H9 (cell line): ENCODE results near the gene LTBP2. TPM values are rescaled to one million over a fixed set of nuclear protein-coding genes. Genes with fewer than 3 reads are reported as not detected.
A peak's percentile ranks its signal among the peaks of the same experiment; 100 is the strongest.

ENCODE experiments used
- DNase-seq: peaks from one replicate; pipeline ENCODE4 v3.0.0-alpha.2; 2017
- H2AFZ ChIP-seq: one replicate; pipeline ENCODE4 v1.6.1; 2013; ENCODE audit warnings: mild to moderate bottlenecking, low read length, control low read depth, moderate library complexity
- H2AK5ac ChIP-seq: 2 replicates; pipeline ENCODE4 v1.6.1; 2013; ENCODE audit warnings: low read length, control low read depth, mixed read lengths; ENCODE audit not compliant: insufficient read length
- H2BK120ac ChIP-seq: one replicate; pipeline ENCODE4 v1.6.1; 2013; ENCODE audit warnings: low read depth, mild to moderate bottlenecking, low read length, control low read depth, inconsistent platforms; ENCODE audit not compliant: poor library complexity, severe bottlenecking
- H2BK12ac ChIP-seq: 2 replicates; pipeline ENCODE4 v1.6.1; 2013; ENCODE audit warnings: low read length, control low read depth, mixed read lengths, low read depth; ENCODE audit not compliant: insufficient read length
- H2BK15ac ChIP-seq: 2 replicates; pipeline ENCODE4 v1.6.1; 2013; ENCODE audit warnings: low read depth, low read length, control low read depth
- H2BK20ac ChIP-seq: one replicate; pipeline ENCODE4 v1.6.1; 2013; ENCODE audit warnings: low read depth, mild to moderate bottlenecking, low read length, control low read depth, inconsistent platforms; ENCODE audit not compliant: poor library complexity, severe bottlenecking
- H2BK5ac ChIP-seq: 2 replicates; pipeline ENCODE4 v1.6.1; 2013; ENCODE audit warnings: low read length, control low read depth, mixed read lengths; ENCODE audit not compliant: insufficient read length
- H3K14ac ChIP-seq: 2 replicates; pipeline ENCODE4 v1.6.1; 2013; ENCODE audit warnings: low read length, control low read depth; ENCODE audit not compliant: insufficient read depth
- H3K18ac ChIP-seq: 2 replicates; pipeline ENCODE4 v1.6.1; 2013; ENCODE audit warnings: low read depth, mild to moderate bottlenecking, mixed read lengths, low read length, control low read depth; ENCODE audit not compliant: insufficient read length
- H3K23ac ChIP-seq: 2 replicates; pipeline ENCODE4 v1.6.1; 2013; ENCODE audit warnings: low read length, control low read depth, mixed read lengths, low read depth; ENCODE audit not compliant: insufficient read length
- H3K23me2 ChIP-seq: 2 replicates; pipeline ENCODE4 v1.6.1; 2013; ENCODE audit warnings: low read depth, mild to moderate bottlenecking, mixed read lengths, low read length, control low read depth; ENCODE audit not compliant: insufficient read length, poor library complexity, severe bottlenecking
- H3K27ac ChIP-seq: 2 replicates; pipeline ENCODE4 v1.5.1; 2013; ENCODE audit warnings: low read length, control low read depth, mixed read lengths, low read depth; ENCODE audit not compliant: insufficient read length
- H3K27me3 ChIP-seq: 2 replicates; pipeline ENCODE4 v1.6.1; 2013; ENCODE audit warnings: low read length, control low read depth, inconsistent platforms; ENCODE audit not compliant: insufficient read depth
- H3K4ac ChIP-seq: 2 replicates; pipeline ENCODE4 v1.6.1; 2013; ENCODE audit warnings: low read depth, mild to moderate bottlenecking, control low read depth, inconsistent platforms, low read length, moderate library complexity
- H3K4me1 ChIP-seq: 2 replicates; pipeline ENCODE4 v1.6.1; 2013; ENCODE audit warnings: low read length, control low read depth, inconsistent platforms; ENCODE audit not compliant: insufficient read depth
- H3K4me2 ChIP-seq: 2 replicates; pipeline ENCODE4 v1.6.1; 2013; ENCODE audit warnings: low read length, control low read depth, mixed read lengths; ENCODE audit not compliant: insufficient read length, insufficient read depth
- H3K56ac ChIP-seq: 2 replicates; pipeline ENCODE4 v1.6.1; 2013; ENCODE audit warnings: low read depth, mild to moderate bottlenecking, mixed read lengths, low read length, control low read depth; ENCODE audit not compliant: insufficient read length
- H3K79me1 ChIP-seq: 2 replicates; pipeline ENCODE4 v1.6.1; 2013; ENCODE audit warnings: low read depth, mild to moderate bottlenecking, moderate library complexity, low read length, control low read depth, inconsistent platforms; ENCODE audit not compliant: insufficient read depth, poor library complexity, severe bottlenecking
- H3K79me2 ChIP-seq: 2 replicates; pipeline ENCODE4 v1.6.1; 2013; ENCODE audit warnings: low read length, control low read depth, inconsistent platforms; ENCODE audit not compliant: insufficient read depth
- H3K9ac ChIP-seq: 2 replicates; pipeline ENCODE4 v1.6.1; 2013; ENCODE audit warnings: low read length, control low read depth, mixed read lengths; ENCODE audit not compliant: insufficient read length; ENCODE audit errors: extremely low read depth
- H3K9me3 ChIP-seq: one replicate; pipeline ENCODE4 v1.6.1; 2013; ENCODE audit warnings: low read depth, low read length, inconsistent platforms; ENCODE audit not compliant: control insufficient read depth
- H3T11ph ChIP-seq: one replicate; pipeline ENCODE4 v1.6.1; 2013; ENCODE audit warnings: mild to moderate bottlenecking, low read length, control low read depth, inconsistent platforms
- H4K20me1 ChIP-seq: one replicate; pipeline ENCODE4 v1.6.1; 2013; ENCODE audit not compliant: control insufficient read depth, insufficient read length, insufficient read depth
- H4K5ac ChIP-seq: 2 replicates; pipeline ENCODE4 v1.6.1; 2013; ENCODE audit warnings: low read depth, mild to moderate bottlenecking, mixed read lengths, low read length, control low read depth; ENCODE audit not compliant: insufficient read length
- H4K8ac ChIP-seq: replicated peaks from 2 replicates; pipeline ENCODE4 v1.6.1; 2013; ENCODE audit warnings: low read length, control low read depth, mixed read lengths, low read depth; ENCODE audit not compliant: insufficient read length
- H4K91ac ChIP-seq: 2 replicates; pipeline ENCODE4 v1.6.1; 2013; ENCODE audit warnings: low read depth, mild to moderate bottlenecking, moderate library complexity, mixed read lengths, low read length, control low read depth; ENCODE audit not compliant: insufficient read length
- H3K27ac Mint-ChIP-seq, 3 experiments: 2 replicates in 2 of 3; 3 replicates in 1 of 3; pipeline ENCODE4 v1.8.0; 2020 to 2021; ENCODE audit warnings: mixed read lengths in 3 of 3, mild to moderate bottlenecking in 1 of 3, moderate library complexity in 1 of 3
- H3K27me3 Mint-ChIP-seq: 2 replicates; pipeline ENCODE4 v1.8.0; 2021; ENCODE audit warnings: low read depth, mild to moderate bottlenecking, moderate library complexity, mixed read lengths
- H3K36me3 Mint-ChIP-seq, 3 experiments: 2 replicates in 2 of 3; 3 replicates in 1 of 3; pipeline ENCODE4 v1.8.0; 2020 to 2021; ENCODE audit warnings: low read depth in 3 of 3, mixed read lengths in 3 of 3; ENCODE audit not compliant: insufficient read depth in 1 of 3
- H3K4me1 Mint-ChIP-seq, 2 experiments: 2 replicates each; pipeline ENCODE4 v1.8.0; 2020; ENCODE audit warnings: mixed read lengths in 2 of 2
- H3K4me3 Mint-ChIP-seq, 2 experiments: 2 replicates in 1 of 2; 3 replicates in 1 of 2; pipeline ENCODE4 v1.8.0; 2020 to 2021; ENCODE audit warnings: mild to moderate bottlenecking in 2 of 2, mixed read lengths in 2 of 2, moderate library complexity in 1 of 2
- H3K9me3 Mint-ChIP-seq, 2 experiments: 2 replicates in 1 of 2; 3 replicates in 1 of 2; pipeline ENCODE4 v1.8.0; 2020; ENCODE audit warnings: mild to moderate bottlenecking in 2 of 2, mixed read lengths in 2 of 2, moderate library complexity in 1 of 2
- CTCF ChIP-seq: fragments of 200-600 bp; sonication (generic); conservative IDR thresholded peaks from 3 replicates; pipeline ENCODE4 v1.8.0; 2021; ENCODE audit warnings: antibody characterized with exemption, mild to moderate bottlenecking
- WGBS: extraction: QIAGEN DNeasy Blood & Tissue Kit; methylation state at CpG from one replicate; pipeline ENCODE4 v1.1.7; 2013; ENCODE audit warnings: missing lambda C conversion rate, low lambda C conversion rate, mixed read lengths; ENCODE audit not compliant: insufficient read length; ENCODE audit errors: extremely low coverage; 5-methylcytosine and 5-hydroxymethylcytosine counted together
- total RNA-seq: library from RNA; stranded (reverse); gene quantifications from 2 replicates; pipeline ENCODE4 v1.2.1, GENCODE V29; 2021

Gene LTBP2
- total RNA-seq, 1 experiment from 2014 or later, result 0.77 TPM

DNA sequence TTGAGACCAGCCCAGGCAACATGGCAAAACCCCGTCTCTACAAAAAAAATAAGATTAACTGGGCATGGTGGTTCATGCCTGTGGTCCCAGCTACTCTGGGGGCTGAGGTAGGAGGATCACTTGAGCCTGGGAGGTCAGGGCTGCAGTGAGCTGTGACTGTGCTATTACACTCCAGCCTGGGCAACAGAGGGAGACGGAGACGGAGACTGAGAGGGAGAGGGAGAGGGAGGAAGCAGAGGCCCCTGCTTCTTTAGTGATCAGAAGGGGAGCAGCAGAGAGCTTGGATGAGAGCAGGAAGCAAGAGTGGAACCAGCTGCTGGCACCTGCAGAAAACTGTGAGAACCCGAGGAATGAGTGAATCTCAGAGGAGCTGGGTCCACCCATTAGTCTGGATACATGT is 72.5 kb downstream of the LTBP2 start:
- Histone ChIP-seq H3K56ac (no peak overlapping the region), H2AFZ (no peak overlapping the region), H4K8ac (no peak overlapping the region)

More for the DNA sequence above, 72.5 kb downstream of the LTBP2 start:
- no peak overlapping the region for H3K14ac ChIP-seq
- H3K27me3 ChIP-seq, result no peaks in the 10 kb centered on the region
- Mint-ChIP-seq H3K9me3 (no peaks in the 10 kb centered on the region), H3K36me3 (no peaks in the 10 kb centered on the region), H3K27ac (peak overlapping the region in 1 of 3 experiments; percentile 37; a peak in 1 of 7 replicates), H3K4me1 (0 out of 4 replicates have a peak, but pooled peaks cover 0 to 2% of the 10 kb centered on the region in 2 experiments), H3K4me3 (no peak overlapping the region), H3K27me3 (no peaks in the 10 kb centered on the region; the same call in 1 of the 2 replicates)
- H3K4me2 ChIP-seq, result no peak overlapping the region
- H3K23ac ChIP-seq, result no peak overlapping the region
- no peaks in the 10 kb centered on the region for H3K23me2 ChIP-seq
- TF ChIP-seq CTCF, result no peak
- no peak overlapping the region for H2BK15ac ChIP-seq
- no peak for DNase-seq
- no peak overlapping the region for H3K9ac ChIP-seq
- no peak overlapping the region for H2BK20ac ChIP-seq
- H2BK5ac ChIP-seq, result no peak overlapping the region
- H2BK120ac ChIP-seq, result no peak overlapping the region
- H4K20me1 ChIP-seq, result no peaks in the 10 kb centered on the region
- no peak overlapping the region for H2AK5ac ChIP-seq
- H3K4me1 ChIP-seq, result no peaks in the 10 kb centered on the region
- H3K9me3 ChIP-seq, result no peaks in the 10 kb centered on the region
- H2BK12ac ChIP-seq, result no peak overlapping the region
- no peak overlapping the region for H3K18ac ChIP-seq
- H3T11ph ChIP-seq, result no peak overlapping the region
- H3K79me1 ChIP-seq, result no peaks in the 10 kb centered on the region
- WGBS, result no CpG with 5 or more reads among the region's 4 CpGs
- no peak overlapping the region for H4K91ac ChIP-seq
- no peaks in the 10 kb centered on the region for H3K79me2 ChIP-seq
- no peak overlapping the region for H4K5ac ChIP-seq
- no peak overlapping the region for H3K4ac ChIP-seq
- H3K27ac ChIP-seq, result no peak overlapping the region
